Epithelial cell of esophagus (primary cell): Measurements from ENCODE around the gene PAN2.

Source experiments
- DNase-seq: peaks from one replicate; pipeline ENCODE4 v3.0.0; 2010; ENCODE audit warnings: low read depth
- H3K4me3 ChIP-seq: 2 replicates; pipeline ENCODE4 v1.5.1; 2011; ENCODE audit warnings: mild to moderate bottlenecking, low read length, control low read depth
- TF ChIP-seq, protein P1 (sequence below): IDR thresholded peaks from 2 replicates; pipeline ENCODE4 v1.5.1; 2011; ENCODE audit warnings: low read depth, mild to moderate bottlenecking, low read length, control low read depth, inconsistent platforms; ENCODE audit not compliant: insufficient read depth; ENCODE audit errors: missing control alignments

PAN2 gene

DNA sequence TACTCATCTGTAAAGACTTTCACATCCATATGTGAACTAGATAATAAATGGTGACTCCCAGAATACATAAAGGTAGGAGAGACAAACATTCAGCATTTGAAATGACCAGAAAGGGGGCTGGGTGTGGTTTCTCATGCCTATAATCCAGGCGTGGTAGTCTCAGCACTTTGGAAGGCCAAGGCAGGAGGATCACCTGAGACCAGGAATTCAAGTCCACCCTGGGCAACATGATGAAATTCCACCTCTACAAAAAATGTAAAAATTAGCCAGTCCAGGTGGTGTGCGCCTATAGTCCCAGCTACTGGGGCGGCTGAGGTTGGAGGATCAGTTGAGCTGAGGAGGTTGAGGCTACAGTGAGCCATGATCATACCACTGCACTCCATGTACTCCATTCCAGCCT is 29.5 kb downstream of the PAN2 start:
- TF ChIP-seq, protein P1, sequence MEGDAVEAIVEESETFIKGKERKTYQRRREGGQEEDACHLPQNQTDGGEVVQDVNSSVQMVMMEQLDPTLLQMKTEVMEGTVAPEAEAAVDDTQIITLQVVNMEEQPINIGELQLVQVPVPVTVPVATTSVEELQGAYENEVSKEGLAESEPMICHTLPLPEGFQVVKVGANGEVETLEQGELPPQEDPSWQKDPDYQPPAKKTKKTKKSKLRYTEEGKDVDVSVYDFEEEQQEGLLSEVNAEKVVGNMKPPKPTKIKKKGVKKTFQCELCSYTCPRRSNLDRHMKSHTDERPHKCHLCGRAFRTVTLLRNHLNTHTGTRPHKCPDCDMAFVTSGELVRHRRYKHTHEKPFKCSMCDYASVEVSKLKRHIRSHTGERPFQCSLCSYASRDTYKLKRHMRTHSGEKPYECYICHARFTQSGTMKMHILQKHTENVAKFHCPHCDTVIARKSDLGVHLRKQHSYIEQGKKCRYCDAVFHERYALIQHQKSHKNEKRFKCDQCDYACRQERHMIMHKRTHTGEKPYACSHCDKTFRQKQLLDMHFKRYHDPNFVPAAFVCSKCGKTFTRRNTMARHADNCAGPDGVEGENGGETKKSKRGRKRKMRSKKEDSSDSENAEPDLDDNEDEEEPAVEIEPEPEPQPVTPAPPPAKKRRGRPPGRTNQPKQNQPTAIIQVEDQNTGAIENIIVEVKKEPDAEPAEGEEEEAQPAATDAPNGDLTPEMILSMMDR = no peak
- no peak for DNase-seq
- no peak overlapping the region for H3K4me3 ChIP-seq

DNA sequence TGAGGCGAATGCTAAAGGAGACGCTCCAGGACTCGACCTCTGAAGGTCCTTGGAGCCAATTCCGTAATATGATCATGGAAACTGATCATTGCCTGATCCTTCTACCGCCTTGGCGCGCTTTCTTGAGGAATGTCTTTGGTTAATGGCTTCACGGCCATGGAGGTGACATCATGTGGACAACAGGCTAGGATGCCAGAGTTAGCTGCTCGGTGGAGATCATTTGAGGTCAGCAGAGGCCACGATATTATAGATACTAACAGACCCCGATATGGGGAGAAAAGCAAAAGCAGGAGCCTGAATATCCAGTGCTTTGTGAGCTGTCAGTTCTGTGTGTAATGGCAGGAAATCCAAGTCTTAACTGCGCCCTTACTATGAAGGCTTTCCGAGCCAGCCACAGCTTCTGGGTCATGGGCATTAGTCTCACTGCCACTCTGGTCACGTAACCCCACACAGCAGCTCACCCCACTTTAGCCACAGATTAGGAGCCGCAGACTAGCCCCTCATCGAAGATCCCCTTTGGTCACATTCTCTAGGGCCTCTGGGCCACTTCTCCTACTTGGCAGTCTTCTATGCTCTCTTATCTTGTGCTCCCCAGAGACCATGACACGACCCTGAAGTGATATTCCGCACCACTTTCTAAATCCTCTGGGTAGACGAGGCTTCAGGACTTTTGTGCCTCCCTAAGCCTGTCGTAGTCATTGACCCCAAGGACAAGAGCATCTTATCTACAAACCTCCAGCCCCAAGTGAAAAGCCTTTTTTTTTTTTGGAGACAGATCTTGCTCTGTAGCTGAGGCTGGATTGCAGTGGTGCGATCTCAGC is 32.9 kb downstream of the PAN2 start:
- TF ChIP-seq, protein P1 = no peak
- H3K4me3 ChIP-seq = peak overlapping the region; percentile 77
- no peak for DNase-seq

DNA sequence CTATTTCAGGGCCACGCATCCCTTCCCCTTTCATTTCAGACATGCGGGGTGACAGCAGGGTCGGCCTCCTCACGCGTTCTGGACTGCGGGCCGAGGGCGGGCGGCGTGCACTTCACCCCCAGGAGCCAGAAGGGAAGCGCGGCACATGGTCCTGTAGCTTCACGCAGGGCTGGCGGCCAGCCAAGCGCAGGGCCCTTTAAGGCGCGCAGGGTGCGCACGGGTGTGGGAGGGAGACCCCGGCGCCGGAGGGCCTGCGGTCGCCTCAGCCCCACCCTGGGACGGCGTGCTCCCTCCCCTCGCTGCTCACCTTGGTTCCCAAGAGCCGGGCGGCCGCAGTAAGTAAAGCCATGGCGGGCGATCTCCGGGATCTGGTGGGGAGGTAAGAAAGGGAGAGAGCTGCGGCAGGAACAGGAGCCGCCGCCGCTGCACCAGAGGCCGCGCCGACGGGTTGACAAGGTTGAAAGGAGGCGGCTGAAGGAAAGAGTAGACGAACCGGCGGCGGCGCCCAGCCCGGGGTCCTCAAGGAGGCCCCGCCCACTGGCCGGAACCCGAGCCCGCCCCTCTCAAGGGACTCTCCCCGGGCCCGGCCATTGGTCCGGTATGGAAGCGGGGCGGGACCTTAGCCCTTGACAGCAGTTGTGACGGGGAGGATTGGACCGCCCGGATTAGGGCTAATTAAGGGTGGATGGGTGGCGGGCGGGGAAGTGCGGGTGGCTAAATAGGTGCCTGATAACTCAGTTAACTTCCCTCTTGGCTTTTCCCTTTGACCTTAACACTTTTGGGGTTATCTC is 33.8 kb downstream of the PAN2 start, which contains the start of gene CS:
CS (minus strand) TSS at position 478 of the 791 bp plus-strand sequence; CDS start at position 349, 129 bp downstream.
- TF ChIP-seq, protein P1 = no peak
- DNase-seq = peak; percentile 99
- peak within 1 kb of the TSS; percentile 77 for H3K4me3 ChIP-seq

DNA sequence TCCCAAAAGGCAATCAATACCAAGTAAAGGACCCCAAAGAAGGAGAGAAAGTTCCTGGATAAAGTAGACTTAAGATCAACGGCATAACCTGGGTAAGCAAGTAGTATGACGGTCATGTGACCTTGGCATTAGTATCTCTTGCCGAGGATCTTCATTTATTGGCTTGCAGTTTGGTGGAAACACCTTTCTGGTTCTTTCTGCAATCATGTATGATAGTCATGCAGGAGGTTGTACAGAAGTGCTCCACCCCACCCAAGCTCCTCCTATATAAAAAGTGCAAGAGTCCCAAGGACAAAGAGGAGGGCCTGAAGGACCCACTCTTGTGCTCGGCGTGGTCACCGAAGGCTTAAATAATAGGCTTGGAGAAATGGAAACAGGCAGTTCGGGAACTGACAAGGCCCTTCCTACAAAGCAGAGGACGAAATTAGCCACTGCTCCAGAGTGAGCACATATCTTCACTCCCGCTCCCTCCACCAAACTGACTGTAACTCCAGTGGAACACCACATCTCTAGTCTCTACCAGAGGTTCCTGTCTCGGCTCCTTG is 34.4 kb downstream of the PAN2 start:
- H3K4me3 ChIP-seq = peak overlapping the region; percentile 77
- DNase-seq = peak; percentile 65
- TF ChIP-seq, protein P1 = no peak

DNA sequence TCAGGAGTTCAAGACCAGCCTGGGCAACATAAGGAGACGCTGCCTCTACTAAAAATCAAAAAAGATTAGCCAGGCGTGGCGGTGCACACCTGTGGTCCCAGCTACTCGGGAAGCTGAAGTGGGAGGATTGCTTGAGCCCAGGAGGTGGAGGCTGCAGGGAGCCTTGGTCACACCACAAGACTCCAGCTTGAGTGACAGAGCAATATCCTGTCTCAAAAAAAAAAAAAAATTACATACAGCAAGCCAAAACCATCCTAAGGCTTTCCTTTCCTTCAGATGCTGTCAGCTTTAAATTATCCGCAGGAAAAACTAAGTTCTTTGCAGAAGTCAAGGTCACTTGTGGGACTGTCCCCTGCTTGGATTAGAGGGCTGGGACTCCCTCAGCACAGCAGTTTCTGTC is 35.0 kb downstream of the PAN2 start:
- peak overlapping the region; percentile 77 for H3K4me3 ChIP-seq
- TF ChIP-seq, protein P1 = no peak
- no peak for DNase-seq

DNA sequence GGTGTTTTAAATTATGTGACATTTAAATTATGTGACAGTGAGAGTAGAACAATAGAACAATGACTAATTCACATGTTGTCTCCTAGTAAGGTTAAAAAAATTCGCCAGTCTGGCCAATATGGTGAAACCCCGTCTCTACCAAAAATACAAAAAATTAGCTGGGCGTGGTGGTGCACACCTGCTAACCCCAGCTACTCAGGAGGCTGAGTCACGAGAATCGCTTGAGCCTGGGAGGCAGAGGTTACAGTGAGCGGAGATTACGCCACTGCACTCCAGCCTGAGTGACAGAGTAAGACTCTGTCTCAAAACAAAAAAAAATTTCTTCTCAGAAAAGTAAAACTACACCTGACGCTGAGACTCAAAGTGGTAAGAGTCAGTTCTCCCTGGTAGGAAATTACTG is 36.4 kb downstream of the PAN2 start:
- TF ChIP-seq, protein P1 = no peak
- no peak overlapping the region for H3K4me3 ChIP-seq
- peak; percentile 22 for DNase-seq
